Ishikawa (cell line): ENCODE results near the gene CLCF1.

Experiments used
- CEBPB ChIP-seq: IDR thresholded peaks from 2 replicates; pipeline ENCODE4 v1.6.1; 2012
- CREB1 ChIP-seq: IDR thresholded peaks from 2 replicates; pipeline ENCODE4 v1.6.1; 2012; ENCODE audit warnings: low read depth
- EP300 ChIP-seq: IDR thresholded peaks from 2 replicates; pipeline ENCODE4 v1.6.1; 2012; ENCODE audit warnings: borderline replicate concordance
- RAD21 ChIP-seq: IDR thresholded peaks from 2 replicates; pipeline ENCODE4 v1.6.1; 2012; ENCODE audit warnings: low read depth
- YY1 ChIP-seq: IDR thresholded peaks from 2 replicates; pipeline ENCODE4 v1.6.1; 2012; ENCODE audit warnings: low read depth
- ZBTB7A ChIP-seq: IDR thresholded peaks from 2 replicates; pipeline ENCODE4 v1.6.1; 2012; ENCODE audit warnings: low read depth
- TF ChIP-seq, protein P1 (sequence below): IDR thresholded peaks from 2 replicates; pipeline ENCODE4 v1.6.1; 2012; ENCODE audit warnings: low read depth, mild to moderate bottlenecking
- TF ChIP-seq, protein P2 (sequence below): IDR thresholded peaks from 2 replicates; pipeline ENCODE4 v1.6.1; 2012

DNA sequence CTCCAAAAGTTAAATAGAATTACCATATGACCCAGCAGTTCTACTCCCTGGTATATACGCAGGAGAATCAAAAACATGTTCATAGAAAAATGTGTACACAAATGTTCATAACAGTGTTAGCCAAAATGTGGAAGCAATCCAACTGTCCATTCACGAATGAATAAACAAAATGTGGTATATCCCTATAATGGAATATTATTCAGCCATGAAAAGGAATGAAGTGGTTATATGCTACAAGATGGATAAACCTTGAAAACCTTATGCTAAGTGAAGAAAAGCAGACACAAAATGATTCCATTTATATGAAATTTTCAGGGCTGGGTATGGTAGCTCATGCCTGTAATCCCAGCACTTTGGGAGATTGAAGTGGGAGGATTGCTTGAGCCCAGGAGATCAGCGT, 36.1 kb downstream of the CLCF1 start:
- no peak for TF ChIP-seq EP300
- no peak for TF ChIP-seq YY1
- TF ChIP-seq ZBTB7A = no peak
- TF ChIP-seq, protein P1, sequence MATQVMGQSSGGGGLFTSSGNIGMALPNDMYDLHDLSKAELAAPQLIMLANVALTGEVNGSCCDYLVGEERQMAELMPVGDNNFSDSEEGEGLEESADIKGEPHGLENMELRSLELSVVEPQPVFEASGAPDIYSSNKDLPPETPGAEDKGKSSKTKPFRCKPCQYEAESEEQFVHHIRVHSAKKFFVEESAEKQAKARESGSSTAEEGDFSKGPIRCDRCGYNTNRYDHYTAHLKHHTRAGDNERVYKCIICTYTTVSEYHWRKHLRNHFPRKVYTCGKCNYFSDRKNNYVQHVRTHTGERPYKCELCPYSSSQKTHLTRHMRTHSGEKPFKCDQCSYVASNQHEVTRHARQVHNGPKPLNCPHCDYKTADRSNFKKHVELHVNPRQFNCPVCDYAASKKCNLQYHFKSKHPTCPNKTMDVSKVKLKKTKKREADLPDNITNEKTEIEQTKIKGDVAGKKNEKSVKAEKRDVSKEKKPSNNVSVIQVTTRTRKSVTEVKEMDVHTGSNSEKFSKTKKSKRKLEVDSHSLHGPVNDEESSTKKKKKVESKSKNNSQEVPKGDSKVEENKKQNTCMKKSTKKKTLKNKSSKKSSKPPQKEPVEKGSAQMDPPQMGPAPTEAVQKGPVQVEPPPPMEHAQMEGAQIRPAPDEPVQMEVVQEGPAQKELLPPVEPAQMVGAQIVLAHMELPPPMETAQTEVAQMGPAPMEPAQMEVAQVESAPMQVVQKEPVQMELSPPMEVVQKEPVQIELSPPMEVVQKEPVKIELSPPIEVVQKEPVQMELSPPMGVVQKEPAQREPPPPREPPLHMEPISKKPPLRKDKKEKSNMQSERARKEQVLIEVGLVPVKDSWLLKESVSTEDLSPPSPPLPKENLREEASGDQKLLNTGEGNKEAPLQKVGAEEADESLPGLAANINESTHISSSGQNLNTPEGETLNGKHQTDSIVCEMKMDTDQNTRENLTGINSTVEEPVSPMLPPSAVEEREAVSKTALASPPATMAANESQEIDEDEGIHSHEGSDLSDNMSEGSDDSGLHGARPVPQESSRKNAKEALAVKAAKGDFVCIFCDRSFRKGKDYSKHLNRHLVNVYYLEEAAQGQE = no peak
- TF ChIP-seq, protein P2, sequence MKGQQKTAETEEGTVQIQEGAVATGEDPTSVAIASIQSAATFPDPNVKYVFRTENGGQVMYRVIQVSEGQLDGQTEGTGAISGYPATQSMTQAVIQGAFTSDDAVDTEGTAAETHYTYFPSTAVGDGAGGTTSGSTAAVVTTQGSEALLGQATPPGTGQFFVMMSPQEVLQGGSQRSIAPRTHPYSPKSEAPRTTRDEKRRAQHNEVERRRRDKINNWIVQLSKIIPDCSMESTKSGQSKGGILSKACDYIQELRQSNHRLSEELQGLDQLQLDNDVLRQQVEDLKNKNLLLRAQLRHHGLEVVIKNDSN = no peak
- TF ChIP-seq CREB1 = no peak
- no peak for TF ChIP-seq CEBPB
- no peak for TF ChIP-seq RAD21
